Stimulated activated CD8-positive, alpha-beta memory T cell treated with anti-CD3 and anti-CD28 coated beads, Interleukin-7, amount 100 ng/mL, for 4 hours (primary cell): ENCODE data around the gene CCDC61.

ENCODE experiments used
- DNase-seq, 2 donors: peaks; one replicate each; pipeline ENCODE4 v3.0.0-alpha.2; 2020; ENCODE audit warnings: low read depth in 2 of 2

Gene CCDC61

DNA sequence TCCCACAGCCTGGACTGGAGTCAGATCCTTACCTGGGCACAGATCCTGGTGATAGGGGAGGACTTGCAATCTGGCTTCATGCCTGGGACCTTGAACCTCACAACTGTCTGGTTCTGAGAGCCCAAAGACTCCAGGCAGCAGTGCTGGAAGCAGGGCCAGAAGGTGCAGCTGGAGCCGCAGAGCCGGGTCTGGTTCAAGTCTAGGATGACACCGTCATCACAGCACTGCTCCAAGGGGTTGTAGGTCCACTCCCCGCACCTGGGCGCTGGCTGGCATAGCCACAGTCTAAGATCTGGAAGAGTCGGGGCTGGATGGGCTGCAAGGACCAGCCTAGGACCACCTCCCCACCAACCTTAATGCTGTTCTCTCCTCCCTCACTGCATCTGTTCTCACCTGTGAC lies 44.9 kb downstream of the CCDC61 start:
- DNase-seq = no peak

DNA sequence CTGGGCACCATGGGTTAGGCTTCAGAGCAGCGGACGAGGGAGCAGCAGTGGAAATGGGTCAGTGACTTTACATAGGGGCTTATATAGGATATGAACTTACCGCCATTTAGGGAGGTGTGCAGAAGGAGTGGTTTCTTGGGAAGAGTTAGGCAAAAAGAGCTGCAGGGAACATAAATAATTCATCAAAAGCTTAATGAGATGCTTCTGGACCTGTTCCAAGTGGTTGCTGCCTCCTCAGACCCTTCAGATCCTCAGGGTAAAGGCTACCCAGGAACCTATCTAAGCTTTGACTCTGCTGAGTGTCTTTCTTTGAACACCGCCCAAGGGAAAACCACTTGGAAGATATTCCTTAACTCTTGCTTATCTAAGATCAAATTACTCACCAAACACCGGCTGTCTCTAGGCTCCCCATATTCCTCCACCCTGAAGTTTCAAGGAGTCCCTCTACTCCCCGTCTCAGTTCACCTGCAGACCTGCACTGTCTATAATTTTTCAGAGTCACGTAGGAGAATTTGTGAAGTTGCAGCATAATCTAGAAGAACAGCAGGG lies 45.8 kb downstream of the CCDC61 start, which contains the start of gene IGFL4:
Gene IGFL4, minus strand, starts transcription at position 51 of the 549 bp plus-strand sequence. Its CDS starts 40 bp downstream, at position 11.
- no peak for DNase-seq

GRCh38 chr19:46042252-46042883 lies 47.1 kb downstream of the CCDC61 start:
- no peak for DNase-seq

- no peak for DNase-seq
These were observed 48.3 kb downstream of the CCDC61 start for GRCh38 chr19:46043519-46043918.

DNA sequence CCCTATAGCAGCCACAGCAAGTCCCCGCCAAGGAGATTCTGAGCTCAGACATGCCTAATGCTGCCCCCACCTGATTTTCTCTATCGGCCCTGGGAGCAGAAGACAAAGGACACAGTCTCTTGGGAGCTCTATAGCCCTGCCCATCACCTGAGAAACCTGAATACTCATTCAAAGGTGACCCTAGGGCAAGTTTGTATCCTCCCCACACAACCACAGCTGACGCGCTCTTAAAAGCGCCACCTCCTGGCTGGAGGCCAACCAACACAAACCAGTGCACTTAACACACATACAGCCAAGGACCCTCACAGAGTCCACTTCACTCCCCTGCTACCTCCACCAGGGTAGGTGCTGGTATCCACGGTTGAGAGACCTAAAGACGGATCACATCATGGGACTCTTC lies 54.3 kb downstream of the CCDC61 start:
- DNase-seq = no peak

DNA sequence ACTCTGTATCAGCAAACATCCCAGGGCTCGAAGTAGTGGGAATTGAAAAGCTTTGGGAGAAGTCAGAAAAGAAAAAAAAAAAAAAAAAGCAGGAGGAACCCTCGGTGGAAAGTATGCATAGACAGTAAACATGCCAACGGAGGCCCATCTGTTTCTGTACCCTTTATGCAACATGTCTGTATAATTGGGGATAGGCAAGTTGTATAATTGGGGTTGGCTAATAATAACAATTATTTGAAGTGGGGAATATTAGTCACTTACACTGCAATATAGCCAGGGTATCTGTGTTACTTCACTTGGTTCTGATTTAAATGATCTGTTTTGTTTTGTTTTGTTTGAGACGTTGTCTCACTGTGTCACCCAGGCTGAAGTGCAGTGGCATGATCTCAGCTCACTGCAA lies 57.6 kb downstream of the CCDC61 start:
- no peak for DNase-seq

GRCh38 chr19:46056536-46056935 lies 61.3 kb downstream of the CCDC61 start:
- DNase-seq = no peak

DNA sequence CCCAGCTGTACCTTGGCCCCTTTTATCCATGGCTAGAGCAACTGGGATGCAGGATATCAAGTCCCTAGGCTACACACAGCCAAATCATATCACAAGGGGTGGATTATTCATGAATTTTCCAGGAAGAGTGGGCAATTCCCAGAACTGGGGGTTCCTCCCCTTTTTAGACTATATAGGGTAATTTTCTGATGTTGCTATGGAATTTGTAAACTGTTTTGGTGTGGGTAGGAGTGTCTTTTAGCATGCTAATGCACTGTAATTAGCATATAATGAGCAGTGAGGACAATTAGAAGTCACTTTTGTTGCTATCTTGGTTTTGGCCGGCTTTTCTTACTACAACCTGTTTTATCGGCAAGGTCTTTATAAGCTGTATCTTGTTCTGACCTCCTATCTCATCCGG lies 63.5 kb downstream of the CCDC61 start:
- no peak for DNase-seq

GRCh38 chr19:46060012-46060411 lies 64.7 kb downstream of the CCDC61 start:
- no peak for DNase-seq

GRCh38 chr19:46063201-46063600 lies 67.9 kb downstream of the CCDC61 start:
- no peak for DNase-seq

- DNase-seq = no peak
These were observed 70.3 kb downstream of the CCDC61 start for GRCh38 chr19:46065486-46066071.

DNA sequence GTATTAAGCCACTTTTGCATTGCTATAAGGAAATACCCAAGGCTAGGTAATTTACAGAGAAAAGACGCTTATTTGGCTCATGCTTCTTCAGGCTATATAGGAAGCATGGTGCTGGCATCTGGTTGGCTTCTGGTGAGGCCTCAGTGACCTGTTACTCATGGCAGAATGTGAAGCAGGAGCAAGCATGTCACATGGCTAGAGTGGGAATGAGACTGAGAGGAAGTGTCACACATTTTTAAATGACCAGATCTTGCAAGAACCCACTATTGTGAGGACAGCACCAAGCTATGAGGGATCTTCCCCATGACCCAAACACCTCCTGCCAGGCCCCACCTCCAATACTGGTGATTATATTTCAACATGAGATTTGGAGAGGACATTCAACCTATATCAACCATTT lies 71.2 kb downstream of the CCDC61 start:
- DNase-seq = no peak

DNA sequence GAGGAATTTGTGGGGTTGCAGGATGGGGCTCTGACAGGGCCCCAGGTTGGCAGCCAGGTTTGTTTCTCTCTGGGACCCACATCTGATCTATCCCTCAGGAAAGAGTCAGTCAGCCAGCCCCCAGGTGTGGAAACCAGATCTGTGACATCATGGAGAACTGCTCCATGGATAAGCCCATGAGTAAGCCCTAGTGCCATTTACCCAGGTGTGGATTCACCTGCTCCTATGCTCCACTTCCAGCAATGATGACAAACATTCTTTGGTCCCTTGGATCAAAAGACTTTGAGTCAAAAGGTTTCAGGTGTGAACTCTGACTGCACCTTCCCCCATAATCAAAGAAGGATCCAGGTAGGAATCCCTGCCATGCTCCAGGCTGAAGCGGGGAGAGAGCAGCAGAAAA lies 72.4 kb downstream of the CCDC61 start:
- no peak for DNase-seq
